Measurements from ENCODE around the gene RPS4Y1.

Gene RPS4Y1

DNA sequence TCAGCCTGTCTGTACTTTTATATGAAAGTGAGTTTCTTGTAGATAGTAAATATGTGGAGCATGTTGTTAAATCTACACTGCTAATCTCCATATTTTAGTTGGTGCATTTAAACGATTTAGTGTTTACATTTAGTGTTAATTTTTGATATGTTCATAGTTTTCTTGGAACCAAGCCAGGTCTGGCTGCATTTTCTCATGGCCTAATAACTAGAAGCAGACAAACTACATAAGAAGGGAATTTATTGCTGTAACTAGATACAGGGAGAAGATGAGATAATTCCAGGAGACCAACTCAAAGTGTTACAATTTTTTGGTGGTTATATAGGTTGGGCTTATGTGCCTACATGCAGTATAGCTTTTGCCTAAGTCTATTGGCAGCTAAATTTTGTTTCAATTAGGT lies 32.8 kb downstream of the RPS4Y1 start:
- no peak for DNase-seq (ENCODE audit: low read depth in 1 of 2, low spot score in 1 of 2)

DNA sequence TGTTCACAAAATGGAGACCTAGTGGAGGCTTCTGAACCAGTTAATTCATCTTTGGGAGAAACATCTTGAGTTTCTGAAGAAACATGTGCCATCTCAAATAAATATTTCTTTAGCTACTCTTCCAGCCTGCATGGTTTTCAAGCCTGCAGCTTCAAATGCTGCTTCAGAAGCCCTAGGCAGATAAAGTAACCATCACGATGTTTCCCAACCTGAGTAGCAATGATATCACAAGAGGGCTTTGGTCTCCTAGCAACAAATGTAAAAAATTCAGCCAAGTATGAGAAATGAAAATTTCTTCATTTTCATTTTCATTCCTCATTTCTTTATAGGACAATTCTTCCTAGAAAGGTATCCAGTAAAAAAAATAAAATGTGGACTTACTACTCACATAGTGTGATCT lies 42.2 kb downstream of the RPS4Y1 start:
- DNase-seq (ENCODE audit: low read depth in 1 of 2, low spot score in 1 of 2) = no peak

DNA sequence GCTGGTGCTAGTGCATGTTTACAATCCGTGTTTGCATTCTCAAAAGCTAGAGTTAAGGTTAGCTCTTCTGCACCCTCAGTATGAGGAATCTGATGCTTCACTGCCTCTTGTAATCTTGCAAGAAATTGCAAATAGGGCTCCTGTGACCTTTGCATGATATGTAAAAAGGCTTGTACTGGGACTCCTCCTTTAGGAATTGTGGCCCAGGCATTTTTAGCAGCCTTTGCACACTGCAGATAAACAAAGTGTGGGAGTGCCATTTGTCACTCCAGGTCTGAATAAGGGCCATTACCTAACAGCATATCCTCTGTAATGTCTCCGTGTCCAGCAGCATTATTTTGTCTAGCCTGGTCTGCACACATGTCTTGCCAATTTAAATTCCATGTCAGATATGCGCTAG lies 44.5 kb downstream of the RPS4Y1 start:
- DNase-seq (ENCODE audit: low read depth in 1 of 2, low spot score in 1 of 2) = no peak

- no peak for DNase-seq (ENCODE audit: low read depth in 1 of 2, low spot score in 1 of 2)
Observed at GRCh38 chrY:2887386-2887785, 46.0 kb downstream of the RPS4Y1 start.

DNA sequence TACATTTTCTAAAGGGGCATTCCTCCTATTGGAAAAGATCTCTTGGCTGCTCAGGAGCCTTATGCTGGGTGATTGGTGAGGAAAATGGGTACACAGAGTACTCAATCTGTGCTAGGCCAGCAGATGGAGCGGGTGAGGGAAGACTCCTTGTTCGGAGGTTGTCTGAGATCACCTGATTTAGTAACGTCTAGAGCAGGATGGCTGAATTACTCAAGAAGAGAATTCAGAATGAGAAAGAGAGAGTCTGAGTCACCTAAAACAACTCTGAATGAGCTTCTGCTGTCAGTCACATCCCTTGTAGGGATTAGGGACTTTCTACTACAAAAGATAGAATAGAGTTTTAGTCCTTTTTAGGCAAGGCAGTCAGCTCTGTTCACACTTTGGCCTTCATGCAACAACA lies 46.6 kb downstream of the RPS4Y1 start:
- DNase-seq (ENCODE audit: low read depth in 1 of 2, low spot score in 1 of 2) = no peak

- DNase-seq (ENCODE audit: low read depth in 1 of 2, low spot score in 1 of 2) = no peak
Observed at GRCh38 chrY:2893471-2893870, 52.1 kb downstream of the RPS4Y1 start.

GRCh38 chrY:2896050-2896449 lies 54.6 kb downstream of the RPS4Y1 start:
- DNase-seq (ENCODE audit: low read depth in 1 of 2, low spot score in 1 of 2) = no peak

DNA sequence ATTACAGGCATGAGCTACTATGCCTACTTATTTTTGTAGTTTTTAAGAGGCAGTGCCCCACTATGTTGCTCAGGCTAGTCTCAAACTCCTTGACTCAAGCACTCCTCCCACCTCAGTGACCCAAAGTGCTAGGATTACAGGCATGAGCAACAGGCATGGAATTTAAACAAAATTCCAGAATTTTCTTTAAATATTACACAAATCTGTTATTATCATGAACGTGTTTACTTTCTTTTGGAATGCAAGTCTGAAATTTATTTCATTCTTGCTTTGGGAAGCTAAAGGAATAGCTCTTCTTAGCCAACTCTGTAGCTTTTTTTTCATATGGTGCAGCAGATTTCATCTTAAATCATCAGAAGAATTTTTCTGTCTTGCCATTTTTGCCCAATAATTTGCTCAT lies 66.0 kb downstream of the RPS4Y1 start:
- no peak for DNase-seq (ENCODE audit: low read depth in 1 of 2, low spot score in 1 of 2)

GRCh38 chrY:2913066-2913815 lies 71.8 kb downstream of the RPS4Y1 start:
- DNase-seq (ENCODE audit: low read depth in 1 of 2, low spot score in 1 of 2) = peak in 1 of 2 donors; percentile 9
